HG02970 (cell line): Measurements from ENCODE around the gene XPNPEP2.

Experiments used
- ATAC-seq: cut with Tn5 transposase; IDR thresholded peaks from one replicate; pipeline ENCODE4 v1.9.1; 2021; ENCODE audit warnings: mild to moderate bottlenecking, moderate library complexity, moderate number of reproducible peaks; ENCODE audit not compliant: unreplicated experiment, low FRiP score

Gene XPNPEP2

DNA sequence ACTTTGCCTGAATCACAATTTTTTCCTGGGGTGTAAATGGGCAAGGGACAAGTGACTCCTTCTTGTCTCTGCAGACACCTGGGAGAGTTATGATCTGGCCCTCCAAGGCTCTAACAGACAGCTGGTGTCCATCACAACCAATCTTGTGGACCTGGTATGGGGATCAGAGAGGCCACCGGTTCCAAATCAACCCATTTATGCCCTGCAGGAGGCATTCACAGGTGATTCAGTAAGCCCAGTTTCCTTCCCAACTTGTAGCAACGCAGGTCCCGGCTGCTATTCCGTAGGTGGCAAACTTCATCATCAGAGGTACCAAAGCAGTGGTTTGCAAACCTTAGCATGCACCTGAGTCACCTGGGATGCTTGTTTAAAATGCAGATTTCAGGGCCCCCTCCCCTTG is 8.8 kb downstream of the XPNPEP2 start:
- no peak for ATAC-seq

DNA sequence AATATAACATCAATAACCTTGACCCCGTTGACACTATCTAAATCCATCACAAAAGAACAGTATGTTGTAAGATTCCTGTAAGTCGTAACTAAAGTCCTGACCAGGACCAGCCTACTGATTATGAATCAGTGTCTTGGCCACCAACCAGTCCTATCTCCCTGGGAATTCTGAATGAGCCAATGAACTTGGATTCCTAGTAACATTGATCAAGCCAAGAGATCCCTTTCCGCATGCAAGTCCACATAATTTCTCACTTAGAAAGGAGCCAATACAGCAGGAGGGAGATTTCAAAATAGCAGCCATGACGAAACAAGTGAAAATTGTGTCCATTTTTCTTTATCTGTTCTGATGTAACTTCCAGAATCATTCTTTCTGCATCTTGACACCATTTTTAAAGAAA is 9.5 kb downstream of the XPNPEP2 start:
- no peak for ATAC-seq

DNA sequence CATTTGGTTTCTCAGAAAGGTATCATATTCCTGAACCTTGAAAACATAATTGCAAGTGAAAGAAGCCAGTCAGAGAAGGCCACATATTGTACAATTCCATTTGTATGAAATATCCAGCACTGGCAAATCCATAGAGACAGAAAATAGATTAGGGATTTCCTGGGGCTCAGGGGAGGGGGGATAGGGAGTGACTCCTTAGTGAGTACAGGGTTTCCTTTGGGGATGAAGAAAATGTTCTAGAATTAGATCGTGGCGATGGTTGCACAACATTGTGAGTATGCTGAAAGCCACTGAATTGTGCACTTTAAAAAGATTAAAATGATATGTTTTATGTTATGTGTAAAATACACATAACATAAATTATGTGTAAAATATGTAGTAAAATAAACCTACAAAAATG is 10.3 kb downstream of the XPNPEP2 start:
- ATAC-seq: no peak

DNA sequence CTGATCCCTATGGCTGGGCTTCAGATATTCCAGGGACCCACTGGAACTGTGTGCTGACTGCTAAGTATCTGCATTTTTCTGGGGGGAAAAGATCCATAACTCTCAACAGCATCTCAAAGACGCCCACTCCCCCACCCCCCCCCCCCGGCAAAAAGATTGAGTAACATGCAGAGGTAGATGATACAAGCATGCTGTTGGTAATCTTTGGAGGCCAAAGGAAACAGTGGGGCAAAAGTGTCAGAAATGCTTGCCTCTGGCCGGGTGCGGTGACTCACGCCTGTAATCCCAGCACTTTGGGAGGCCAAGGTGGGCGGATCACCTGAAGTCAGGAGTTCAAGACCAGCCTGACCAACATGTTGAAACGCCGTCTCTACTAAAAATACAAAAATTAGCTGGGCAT is 12.2 kb downstream of the XPNPEP2 start:
- no peak for ATAC-seq

DNA sequence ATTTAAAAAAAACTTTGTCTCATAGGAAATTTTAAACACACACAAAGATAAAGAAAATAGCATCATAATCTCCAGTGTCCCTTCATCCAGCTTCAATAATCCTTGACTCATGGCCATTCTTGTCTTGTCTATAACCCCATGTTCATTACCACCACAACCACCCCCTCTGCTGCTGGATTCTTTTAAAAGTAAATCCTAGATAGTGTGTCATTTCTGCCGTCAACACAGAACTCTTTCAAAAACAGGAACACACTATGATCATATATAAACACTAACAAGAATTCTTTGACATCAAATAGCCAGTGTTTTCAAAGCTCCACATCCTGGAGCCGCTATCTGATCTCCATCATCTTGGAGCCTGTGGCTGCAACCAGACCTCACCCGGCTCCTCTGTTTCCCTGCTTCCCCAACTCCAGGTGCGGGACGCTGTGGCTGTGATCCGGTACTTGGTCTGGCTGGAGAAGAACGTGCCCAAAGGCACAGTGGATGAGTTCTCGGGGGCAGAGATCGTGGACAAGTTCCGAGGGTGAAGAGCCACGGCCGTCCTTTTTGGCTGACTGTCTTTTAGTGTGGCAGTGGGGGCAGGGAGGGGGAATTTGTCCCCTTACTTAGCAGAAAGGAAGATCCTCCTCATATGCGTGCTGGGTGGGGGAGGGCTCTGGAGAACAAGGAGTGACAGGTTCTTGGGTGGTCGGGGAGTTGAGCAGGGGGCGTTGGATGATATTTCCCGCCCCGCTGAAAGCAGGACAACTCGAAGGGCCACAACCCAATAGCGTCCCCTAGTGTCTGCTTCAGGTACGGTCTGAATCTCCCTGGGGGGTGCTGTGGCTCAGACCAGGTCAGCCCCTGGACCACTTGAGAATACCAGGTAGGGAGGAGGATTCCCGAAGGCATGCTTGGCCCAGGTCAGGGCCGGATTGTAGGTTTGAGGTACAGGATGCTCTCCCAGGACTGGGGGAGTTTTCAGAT is 15.6 kb downstream of the XPNPEP2 start:
- ATAC-seq: no peak

DNA sequence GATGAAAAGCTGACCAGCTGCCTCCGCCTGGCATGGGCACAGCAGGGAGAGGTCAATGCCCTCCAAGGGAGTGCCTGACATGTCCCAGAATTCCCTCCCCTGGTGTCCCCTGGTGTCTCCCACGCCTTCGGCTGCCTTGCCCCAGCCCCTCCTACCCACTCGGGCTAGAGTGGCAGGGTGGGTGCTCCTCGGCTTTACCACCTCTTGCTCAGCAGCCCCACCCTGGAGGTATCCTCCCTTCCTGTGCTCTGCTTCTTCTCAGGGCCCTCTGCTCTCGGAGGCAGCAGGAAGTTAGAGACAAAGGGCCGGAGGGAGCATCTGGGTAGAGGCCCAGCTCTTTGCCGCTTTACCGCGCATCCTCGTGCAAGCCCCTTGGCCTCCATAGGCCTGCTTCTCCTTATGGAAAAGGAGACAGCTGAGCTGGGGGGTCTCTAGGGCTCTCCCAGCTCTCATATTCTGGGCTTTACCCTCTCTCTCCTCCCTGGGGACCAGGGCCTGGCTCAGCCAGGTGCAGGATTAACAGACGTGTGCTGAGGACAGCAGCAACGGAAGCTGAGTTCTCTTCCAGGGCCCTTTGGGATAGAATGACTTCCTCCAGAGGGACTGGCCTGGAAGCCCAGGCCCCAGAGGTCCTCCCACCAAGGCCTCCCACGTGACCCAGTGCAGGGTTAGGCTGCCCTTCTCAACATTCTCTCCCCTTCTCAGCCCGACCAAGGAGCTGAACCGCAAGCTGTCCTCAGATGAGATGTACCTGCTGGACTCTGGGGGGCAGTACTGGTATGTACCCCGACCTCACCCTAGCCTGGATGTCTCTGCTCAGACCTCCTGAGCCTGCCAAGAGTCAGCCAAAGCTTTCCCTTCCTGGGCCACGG is 17.2 kb downstream of the XPNPEP2 start:
- no peak for ATAC-seq

DNA sequence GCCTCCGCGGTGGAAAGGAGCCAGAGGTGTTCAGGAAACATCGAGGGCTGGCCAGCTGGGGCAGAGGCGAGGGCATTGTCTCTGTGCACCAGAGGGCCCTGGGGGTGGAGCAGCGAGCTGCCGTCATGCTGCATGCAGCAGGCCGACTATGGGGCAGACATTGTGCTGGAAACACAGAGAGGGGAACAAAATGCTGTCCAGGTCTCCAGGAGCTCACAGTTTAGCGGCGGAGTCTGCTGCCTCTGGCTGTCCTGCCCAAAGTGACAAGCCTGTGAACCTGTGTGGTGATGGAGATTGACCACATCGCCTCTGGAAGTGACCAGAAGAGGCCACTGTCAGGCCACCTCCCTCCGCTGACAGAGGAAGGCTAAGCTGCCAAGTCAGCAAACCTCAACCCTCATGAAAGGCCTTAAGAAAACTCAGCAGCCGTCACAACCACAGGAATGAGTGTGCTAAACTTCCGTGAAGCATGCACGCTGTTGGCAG is 20.8 kb downstream of the XPNPEP2 start:
- no peak for ATAC-seq

DNA sequence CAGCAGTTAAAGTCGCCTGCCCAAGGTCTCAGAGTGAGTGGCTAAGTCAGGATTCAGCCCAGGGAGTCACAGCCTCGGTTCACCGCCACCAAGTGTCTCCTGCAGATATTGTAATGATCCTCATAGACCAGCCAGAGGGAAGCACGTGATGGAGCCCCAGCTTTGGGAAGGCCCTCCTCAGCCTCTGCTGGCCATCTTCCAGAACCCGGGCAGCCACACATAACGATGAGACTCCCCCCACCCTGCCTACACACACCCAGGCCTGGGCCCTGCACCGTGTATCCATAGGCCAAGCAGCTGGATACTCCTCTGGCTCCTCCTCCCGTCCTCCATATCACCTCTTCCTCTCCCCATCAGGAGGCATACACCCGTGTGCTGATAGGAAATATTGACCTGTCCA is 21.4 kb downstream of the XPNPEP2 start:
- no peak for ATAC-seq

DNA sequence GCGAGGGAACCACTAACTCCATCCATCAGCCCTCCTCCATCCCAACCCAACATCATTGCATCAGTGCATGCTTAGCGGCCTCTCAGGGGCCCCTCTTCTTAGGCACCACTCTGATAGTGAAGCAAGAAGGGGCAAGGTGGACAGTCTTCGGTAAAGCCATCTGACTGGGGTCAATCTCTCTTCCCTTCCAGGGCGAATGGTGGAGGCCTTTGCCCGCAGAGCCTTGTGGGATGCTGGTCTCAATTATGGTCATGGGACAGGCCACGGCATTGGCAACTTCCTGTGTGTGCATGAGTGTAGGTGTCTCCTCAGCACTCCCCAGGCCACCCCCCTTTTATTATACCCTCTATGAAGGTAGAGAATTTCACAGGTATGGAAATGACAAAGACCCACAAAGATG is 22.2 kb downstream of the XPNPEP2 start:
- ATAC-seq: no peak

DNA sequence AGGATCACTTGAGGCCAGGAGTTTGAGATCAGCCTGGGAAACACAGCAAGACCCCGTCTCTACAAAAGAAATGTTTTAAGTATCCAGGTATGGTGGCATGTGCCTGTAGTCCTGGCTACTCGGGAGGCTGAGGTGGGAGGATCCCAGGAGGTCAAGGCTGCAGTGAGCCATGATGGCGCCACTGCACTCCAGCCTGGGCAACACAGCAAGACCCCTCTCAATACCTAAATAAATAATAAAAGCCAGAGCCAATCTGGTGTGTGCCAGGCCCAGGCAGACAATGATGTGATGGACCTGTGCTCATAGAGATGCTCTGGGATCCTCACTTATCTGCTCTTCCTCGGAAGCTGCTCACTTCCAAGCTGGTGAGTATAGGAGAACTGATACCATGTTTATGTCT is 22.8 kb downstream of the XPNPEP2 start:
- no peak for ATAC-seq

DNA sequence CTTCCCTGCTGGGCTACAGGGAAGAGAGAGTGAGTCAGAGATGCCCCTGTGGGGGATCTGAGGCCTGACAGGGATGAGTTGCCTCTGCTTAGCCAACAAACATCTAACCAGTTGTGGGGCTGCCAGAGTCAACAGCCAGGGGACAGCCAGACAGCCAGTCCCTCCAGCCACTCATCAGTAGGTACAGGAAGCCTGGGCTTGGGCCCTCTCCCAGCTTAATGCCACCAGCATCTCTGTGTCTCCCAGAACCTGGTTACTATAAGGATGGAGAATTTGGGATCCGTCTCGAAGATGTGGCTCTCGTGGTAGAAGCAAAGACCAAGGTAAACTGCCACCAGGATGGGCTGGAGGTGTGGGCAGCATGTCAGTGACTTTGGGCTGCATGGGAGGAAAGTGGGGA is 23.7 kb downstream of the XPNPEP2 start:
- ATAC-seq: no peak

DNA sequence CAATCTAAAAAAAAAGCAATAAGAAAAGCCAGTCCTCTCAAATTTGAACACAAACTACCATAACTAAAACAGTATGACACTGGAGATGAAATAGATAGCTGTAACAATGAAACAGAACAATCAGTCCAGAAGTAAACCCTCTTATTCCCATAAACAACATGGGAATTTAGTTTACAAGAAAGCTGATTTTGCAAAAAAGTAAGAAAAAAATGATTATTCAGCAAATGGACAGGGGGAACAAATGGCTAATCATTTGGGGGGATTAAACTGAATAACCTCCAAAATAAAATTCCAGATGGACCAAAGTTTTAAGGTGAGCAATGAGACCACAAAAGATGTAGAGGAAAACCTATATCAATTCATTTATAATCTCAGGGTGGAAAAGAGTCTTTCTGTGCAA is 24.9 kb downstream of the XPNPEP2 start:
- ATAC-seq: no peak

DNA sequence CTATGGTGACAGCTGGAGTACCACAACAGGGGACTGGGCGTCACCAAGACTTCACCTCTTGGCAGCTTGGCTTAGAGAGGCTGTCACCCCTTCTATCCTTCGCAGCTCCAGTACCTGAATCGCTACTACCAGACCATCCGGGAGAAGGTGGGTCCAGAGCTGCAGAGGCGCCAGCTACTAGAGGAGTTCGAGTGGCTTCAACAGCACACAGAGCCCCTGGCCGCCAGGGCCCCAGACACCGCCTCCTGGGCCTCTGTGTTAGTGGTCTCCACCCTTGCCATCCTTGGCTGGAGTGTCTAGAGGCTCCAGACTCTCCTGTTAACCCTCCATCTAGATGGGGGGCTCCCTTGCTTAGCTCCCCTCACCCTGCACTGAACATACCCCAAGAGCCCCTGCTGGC is 29.4 kb downstream of the XPNPEP2 start:
- no peak for ATAC-seq

DNA sequence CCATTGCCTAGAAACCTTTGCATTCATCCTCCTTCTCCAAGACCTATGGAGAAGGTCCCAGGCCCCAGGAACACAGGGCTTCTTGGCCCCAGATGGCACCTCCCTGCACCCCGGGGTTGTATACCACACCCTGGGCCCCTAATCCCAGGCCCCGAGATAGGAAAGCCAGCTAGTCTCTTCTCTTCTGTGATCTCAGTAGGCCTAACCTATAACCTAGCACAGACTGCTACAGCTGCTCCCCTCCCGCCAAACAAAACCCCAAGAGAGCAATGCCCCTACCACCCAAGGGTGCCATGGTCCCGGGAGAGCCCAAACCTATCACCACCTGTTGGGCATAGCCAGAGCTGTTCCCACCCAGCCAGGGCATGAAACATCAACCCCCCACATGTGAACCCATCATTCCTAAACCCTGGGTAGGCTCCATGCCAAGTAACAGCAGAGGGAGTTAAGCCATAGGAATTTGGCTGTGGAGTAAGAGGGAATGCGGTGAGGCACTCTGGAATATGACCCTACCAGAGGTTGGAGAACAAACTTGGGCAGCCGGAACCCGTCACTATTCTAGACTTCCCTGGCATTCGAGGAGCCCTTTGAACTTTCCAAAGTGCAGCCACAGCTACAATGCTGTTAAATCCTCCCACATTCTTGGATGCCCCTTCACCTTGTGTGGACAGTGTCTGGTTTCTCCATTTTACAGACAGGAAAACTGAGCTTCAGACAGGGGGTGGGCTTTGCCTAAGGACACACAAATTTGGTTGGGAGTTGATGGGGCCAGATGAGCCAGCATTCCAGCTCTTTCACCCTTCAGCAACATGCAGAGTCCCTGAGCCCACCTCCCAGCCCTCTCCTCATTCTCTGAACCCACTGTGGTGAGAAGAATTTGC is 30.0 kb downstream of the XPNPEP2 start:
- ATAC-seq: no peak

DNA sequence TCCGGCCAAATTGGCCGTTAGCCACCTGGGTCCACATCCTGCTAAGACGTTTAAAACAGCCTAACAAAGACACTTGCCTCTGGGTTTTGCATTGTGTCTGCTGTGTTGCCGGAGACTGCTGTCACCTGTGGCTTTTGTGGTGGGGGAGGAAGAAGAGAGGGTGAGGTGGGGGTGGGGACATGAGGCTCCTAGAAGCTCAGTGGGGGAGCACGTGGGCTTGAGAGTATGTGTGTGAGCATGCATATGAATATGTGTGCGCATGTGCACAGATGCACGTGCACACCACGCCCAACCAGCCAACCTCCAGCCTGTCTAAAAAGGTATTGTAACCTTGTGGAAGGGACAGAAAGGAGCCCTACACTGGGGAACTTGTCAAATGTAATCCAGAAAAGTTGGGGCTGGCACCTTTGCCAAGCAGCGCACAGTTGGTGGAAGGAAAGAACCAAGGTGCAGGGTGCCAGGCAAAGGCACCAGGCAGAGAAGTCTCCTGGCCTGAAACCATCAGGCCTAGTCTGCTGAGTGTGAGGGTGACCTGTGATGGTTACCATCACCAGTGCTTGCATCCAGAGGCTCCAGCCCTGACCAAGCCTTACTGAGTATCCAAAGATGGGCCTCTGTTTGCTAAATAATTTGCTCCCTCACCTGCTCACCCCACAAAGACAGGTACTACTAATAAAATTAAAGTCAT is 30.8 kb downstream of the XPNPEP2 start:
- ATAC-seq: peak; percentile 37

DNA sequence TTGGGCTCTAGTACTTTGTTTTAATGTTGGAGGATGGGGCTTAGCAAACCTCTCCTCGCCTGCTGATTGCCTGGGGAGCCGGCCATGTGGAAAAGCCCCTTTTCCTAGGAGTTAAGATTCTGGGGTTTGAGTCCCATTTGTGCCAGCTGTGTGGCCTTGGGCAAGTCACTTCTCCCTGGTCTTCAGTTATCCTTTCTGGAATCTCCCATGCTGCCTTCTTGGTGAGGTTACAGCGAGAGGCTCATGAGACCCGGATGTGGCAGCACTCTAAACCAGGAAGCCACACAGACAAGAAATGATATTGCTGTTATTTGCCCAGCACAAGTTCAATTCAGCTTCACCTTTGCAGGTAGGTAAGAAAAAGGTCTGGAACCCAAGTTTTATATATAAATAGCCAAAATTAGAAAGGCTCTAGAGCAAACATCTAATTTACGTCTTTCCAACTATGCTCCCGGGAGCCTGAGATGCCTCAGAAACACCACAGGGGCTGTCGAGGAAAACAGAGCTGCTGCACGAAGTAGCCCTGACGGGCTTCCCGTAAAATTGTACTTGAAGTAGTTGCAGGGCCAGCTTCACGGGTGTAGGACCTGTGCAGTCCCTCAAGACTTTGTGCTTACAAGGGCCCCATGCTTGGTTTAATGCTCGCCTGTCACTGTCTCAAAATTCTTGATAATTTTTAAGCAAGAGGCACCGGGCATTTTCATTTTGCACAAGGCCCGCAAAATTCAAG is 32.7 kb downstream of the XPNPEP2 start:
- ATAC-seq: no peak

DNA sequence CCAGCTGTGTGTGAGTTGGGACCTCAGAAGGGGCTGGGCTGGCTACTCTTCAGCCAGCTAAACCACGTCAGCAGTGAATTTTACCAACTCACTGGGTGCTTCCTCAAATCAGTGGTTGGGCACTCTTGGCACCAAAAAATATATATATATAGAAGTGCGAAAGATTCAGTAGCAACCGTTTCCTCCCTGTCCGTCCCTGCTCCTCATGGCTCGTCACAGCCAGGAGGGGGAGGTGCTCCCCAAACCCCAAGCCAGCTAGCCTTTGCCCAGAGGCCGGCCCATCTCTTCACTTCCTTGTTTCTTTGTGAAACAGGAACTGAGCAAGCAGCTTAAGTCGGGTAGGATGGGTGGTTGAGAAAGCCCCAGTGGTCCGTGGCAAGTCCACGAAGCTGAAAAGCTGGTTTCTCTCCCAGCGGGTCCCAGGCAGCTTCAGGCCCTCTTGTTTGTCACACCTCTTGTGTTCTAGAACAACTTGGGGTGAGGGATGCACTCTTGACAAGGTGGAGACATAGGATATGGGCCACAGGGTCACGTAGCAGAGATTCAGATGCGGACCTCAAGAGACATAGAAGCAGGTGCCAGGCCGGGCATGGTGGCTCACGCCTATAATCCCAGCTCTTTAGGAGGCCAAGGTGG is 34.1 kb downstream of the XPNPEP2 start:
- peak; percentile 44 for ATAC-seq

DNA sequence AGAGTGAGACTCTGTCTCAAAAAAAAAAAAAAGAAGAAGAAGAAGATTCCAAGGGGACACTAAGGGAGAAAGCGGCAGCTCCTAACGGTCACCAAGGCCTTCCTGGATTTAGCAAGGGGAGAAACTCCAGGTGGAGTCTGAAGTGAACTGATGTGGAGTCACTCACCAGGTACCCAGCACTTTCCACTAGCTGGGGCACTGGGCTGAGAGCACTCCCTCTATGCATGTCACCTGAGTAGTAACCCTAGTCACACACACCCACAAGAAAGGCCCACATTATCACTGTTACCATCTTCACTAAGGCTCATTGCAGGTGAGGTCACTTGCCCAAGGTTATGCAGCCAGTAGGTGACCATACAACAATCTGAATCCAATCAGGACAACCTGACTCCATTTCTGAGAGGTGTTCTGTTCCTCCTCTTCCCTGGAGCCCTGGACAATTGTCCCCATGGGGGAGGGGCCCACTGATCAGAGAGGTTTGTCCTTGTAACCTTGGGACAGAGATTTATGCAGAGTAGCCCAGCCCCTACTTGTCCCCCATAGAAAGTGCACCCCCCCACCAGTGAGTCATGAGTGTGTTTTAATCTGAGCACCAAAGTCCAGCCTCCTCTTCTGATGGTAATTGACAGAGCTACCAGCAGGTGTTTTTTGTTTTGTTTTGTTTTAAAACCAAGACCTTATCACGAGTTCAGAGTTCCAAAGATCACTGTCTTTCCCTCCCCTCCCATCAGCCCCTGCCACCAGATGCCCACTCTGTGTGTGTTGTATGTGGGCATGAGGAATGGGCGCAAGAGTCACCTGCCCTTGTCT is 35.1 kb downstream of the XPNPEP2 start:
- no peak for ATAC-seq
